ENCODE data around the gene FEZF1. TPM values are rescaled to one million over a fixed set of nuclear protein-coding genes. Genes with fewer than 3 reads are reported as not detected.

FEZF1 gene
- total RNA-seq, 5 donors from 2014 or later (not counting 1 experiment from before 2014, with no cell fraction given): not detected

DNA sequence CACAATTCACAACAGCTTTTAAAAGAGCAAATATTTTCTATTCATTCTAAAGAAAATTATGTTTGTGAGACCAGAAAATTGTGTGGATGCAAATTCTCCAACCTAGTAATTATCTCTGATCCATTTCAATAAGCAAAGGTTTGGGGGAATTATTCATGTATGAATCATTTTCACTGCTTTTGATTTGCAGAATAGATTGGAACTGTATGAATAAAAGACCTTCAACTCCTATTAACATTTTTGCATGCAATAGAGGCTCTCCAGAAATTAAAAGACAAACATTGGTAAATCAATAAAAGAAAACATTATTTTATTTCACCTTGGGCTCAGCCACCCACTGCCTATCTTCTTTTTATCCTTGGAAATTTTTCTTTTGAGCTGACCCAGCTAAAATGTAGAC lies 43.5 kb downstream of the FEZF1 start:
- ATAC-seq (replicated peaks in 1 of 4) (no peak), DNase-seq (no peak)
- Histone ChIP-seq H3K36me3 (ENCODE audit: control insufficient read depth in 2 of 2, extremely low read depth in 1 of 2, insufficient read depth in 1 of 2, low read length in 1 of 2) (no peaks in the 10 kb centered on the region), H3K27ac (ENCODE audit: low read length) (no peak overlapping the region), H3K9me3 (no peaks in the 10 kb centered on the region), H3K4me1 (ENCODE audit: control insufficient read depth in 1 of 2, extremely low read depth in 1 of 2, insufficient read depth in 2 of 2, low read length in 2 of 2) (no peaks in the 10 kb centered on the region), H3K27me3 (replicated peaks in 1 of 2; ENCODE audit: control insufficient read depth in 2 of 2, extremely low read depth in 1 of 2, insufficient read depth in 2 of 2, low read length in 1 of 2) (no peaks in the 10 kb centered on the region), H3K4me3 (ENCODE audit: control insufficient read depth in 1 of 2, extremely low read depth in 1 of 2, low read length in 1 of 2) (no peak overlapping the region)
- peaks cover 3 to 7% of the 10 kb centered on the region in 2 donors for H3K27me3 Mint-ChIP-seq
- no peaks in the 10 kb centered on the region for H3K36me3 Mint-ChIP-seq
- ChIA-PET POLR2A (no interaction called here), CTCF (no interaction called here)
- no peak overlapping the region for H3K27ac Mint-ChIP-seq
- no peak overlapping the region for H3K4me3 Mint-ChIP-seq
- peaks cover under 1 to 12% (median 2%) of the 10 kb centered on the region in 3 donors for H3K9me3 Mint-ChIP-seq
- H3K4me1 Mint-ChIP-seq: no peaks in the 10 kb centered on the region

DNA sequence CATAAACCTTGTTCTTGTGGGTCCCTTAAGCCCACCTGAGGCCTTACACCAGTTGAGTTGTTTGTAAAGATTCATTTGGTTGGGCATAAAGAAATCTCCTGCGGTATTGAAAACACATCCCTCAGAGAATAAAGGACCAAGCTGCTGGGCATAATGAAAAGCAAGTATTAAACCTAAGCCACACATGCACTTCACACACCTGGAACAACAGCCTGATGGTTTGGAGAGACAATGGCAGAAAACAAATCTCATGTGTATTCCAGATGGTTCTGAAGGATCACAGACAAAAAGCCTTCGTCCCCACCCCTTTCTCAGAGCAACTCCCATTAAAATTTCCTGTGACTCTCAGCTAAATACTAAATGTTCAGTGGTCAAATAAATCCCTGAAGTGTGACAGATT lies 44.2 kb downstream of the FEZF1 start:
- ChIA-PET CTCF (no interaction called here), POLR2A (no interaction called here)
- DNase-seq (no peak), ATAC-seq (replicated peaks in 1 of 4) (no peak)
- no peak overlapping the region for H3K4me3 Mint-ChIP-seq
- peaks cover 2 to 7% (median 3%) of the 10 kb centered on the region in 3 donors for H3K9me3 Mint-ChIP-seq
- no peaks in the 10 kb centered on the region for H3K36me3 ChIP-seq (ENCODE audit: control insufficient read depth in 2 of 2, extremely low read depth in 1 of 2, insufficient read depth in 1 of 2, low read length in 1 of 2)
- H3K27me3 Mint-ChIP-seq: peaks cover 3 to 7% of the 10 kb centered on the region in 2 donors
- no peaks in the 10 kb centered on the region for H3K9me3 ChIP-seq
- no peak overlapping the region for H3K4me3 ChIP-seq (ENCODE audit: control insufficient read depth in 1 of 2, extremely low read depth in 1 of 2, low read length in 1 of 2)
- no peak overlapping the region for H3K27ac Mint-ChIP-seq
- H3K27me3 ChIP-seq (replicated peaks in 1 of 2; ENCODE audit: control insufficient read depth in 2 of 2, extremely low read depth in 1 of 2, insufficient read depth in 2 of 2, low read length in 1 of 2): no peaks in the 10 kb centered on the region
- no peaks in the 10 kb centered on the region for H3K36me3 Mint-ChIP-seq
- no peak overlapping the region for H3K27ac ChIP-seq (ENCODE audit: low read length)
- WGBS (ENCODE audit: insufficient coverage): no CpG with 5 or more reads among the region's 2 CpGs
- H3K4me1 Mint-ChIP-seq: no peaks in the 10 kb centered on the region
- no peaks in the 10 kb centered on the region for H3K4me1 ChIP-seq (ENCODE audit: control insufficient read depth in 1 of 2, extremely low read depth in 1 of 2, insufficient read depth in 2 of 2, low read length in 2 of 2)

DNA sequence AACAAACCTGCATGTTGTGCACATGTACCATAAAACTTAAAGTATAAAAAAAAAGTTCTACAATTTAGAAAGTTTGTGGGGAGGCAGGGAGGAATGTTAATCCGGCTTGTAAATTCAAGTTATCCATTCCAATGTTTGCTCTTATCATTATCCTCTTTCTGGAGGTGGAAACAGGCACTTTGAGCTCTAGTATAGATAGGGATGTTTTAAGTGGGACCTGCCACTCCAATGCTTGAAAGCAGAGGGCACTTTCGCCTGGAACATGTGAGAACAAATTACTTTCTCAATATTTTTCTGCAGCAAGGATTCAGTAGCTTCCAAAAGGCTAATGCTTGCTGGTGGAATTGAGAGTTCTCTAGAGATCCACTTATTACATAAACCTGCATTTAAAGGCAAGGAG lies 45.6 kb downstream of the FEZF1 start:
- Mint-ChIP-seq H3K27ac (no peak overlapping the region), H3K36me3 (no peaks in the 10 kb centered on the region)
- no CpG with 5 or more reads among the region's 2 CpGs for WGBS (ENCODE audit: insufficient coverage)

DNA sequence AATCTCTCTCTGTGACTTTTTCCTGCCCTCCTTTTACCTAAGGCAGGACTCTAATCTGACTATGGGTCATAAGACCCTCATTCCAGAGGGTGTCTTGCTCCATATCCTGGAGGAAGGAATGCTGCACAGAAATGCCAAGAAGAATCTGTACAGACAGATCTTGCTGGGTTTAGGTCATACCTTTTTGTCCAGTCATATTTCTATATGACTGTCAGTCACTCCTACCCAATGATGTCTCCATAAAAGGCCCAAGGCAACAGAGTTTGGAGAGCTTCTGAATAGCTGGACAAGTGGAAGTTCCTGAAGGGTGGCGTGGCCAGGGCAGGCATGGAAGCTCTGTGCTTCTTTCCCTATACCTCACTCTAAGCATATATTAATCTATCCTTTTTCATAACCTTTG lies 47.5 kb downstream of the FEZF1 start:
- no peak overlapping the region for H3K27ac ChIP-seq (ENCODE audit: low read length)
- Mint-ChIP-seq H3K27me3 (peaks cover 1 to 7% of the 10 kb centered on the region in 2 donors), H3K4me1 (no peaks in the 10 kb centered on the region), H3K9me3 (peaks cover 0 to 3% (median 2%) of the 10 kb centered on the region in 3 donors), H3K36me3 (no peaks in the 10 kb centered on the region), H3K27ac (no peak overlapping the region), H3K4me3 (no peak overlapping the region)
- no peaks in the 10 kb centered on the region for H3K36me3 ChIP-seq (ENCODE audit: control insufficient read depth in 2 of 2, extremely low read depth in 1 of 2, insufficient read depth in 1 of 2, low read length in 1 of 2)
- ATAC-seq (replicated peaks in 1 of 4) (no peak), DNase-seq (no peak)
- no peak overlapping the region for H3K4me3 ChIP-seq (ENCODE audit: control insufficient read depth in 1 of 2, extremely low read depth in 1 of 2, low read length in 1 of 2)
- ChIA-PET CTCF (no interaction called here), POLR2A (no interaction called here)
- WGBS (ENCODE audit: insufficient coverage): no CpG with 5 or more reads among the region's 1 CpG
- H3K27me3 ChIP-seq (replicated peaks in 1 of 2; ENCODE audit: control insufficient read depth in 2 of 2, extremely low read depth in 1 of 2, insufficient read depth in 2 of 2, low read length in 1 of 2): no peaks in the 10 kb centered on the region
- H3K9me3 ChIP-seq: no peaks in the 10 kb centered on the region
- no peaks in the 10 kb centered on the region for H3K4me1 ChIP-seq (ENCODE audit: control insufficient read depth in 1 of 2, extremely low read depth in 1 of 2, insufficient read depth in 2 of 2, low read length in 2 of 2)

More for the DNA sequence above, 45.6 kb downstream of the FEZF1 start:
- ChIA-PET CTCF (no interaction called here), POLR2A (no interaction called here)
- Mint-ChIP-seq H3K27me3 (peaks cover 3 to 7% of the 10 kb centered on the region in 2 donors), H3K4me3 (no peak overlapping the region), H3K4me1 (no peaks in the 10 kb centered on the region), H3K9me3 (peaks cover 0 to 3% (median 2%) of the 10 kb centered on the region in 3 donors)
- ATAC-seq (replicated peaks in 1 of 4) (no peak), DNase-seq (no peak)
- no peak overlapping the region for H3K4me3 ChIP-seq (ENCODE audit: control insufficient read depth in 1 of 2, extremely low read depth in 1 of 2, low read length in 1 of 2)
- H3K4me1 ChIP-seq (ENCODE audit: control insufficient read depth in 1 of 2, extremely low read depth in 1 of 2, insufficient read depth in 2 of 2, low read length in 2 of 2): no peaks in the 10 kb centered on the region
- no peaks in the 10 kb centered on the region for H3K27me3 ChIP-seq (replicated peaks in 1 of 2; ENCODE audit: control insufficient read depth in 2 of 2, extremely low read depth in 1 of 2, insufficient read depth in 2 of 2, low read length in 1 of 2)
- no peaks in the 10 kb centered on the region for H3K36me3 ChIP-seq (ENCODE audit: control insufficient read depth in 2 of 2, extremely low read depth in 1 of 2, insufficient read depth in 1 of 2, low read length in 1 of 2)
- H3K9me3 ChIP-seq: no peaks in the 10 kb centered on the region
- H3K27ac ChIP-seq (ENCODE audit: low read length): no peak overlapping the region

DNA sequence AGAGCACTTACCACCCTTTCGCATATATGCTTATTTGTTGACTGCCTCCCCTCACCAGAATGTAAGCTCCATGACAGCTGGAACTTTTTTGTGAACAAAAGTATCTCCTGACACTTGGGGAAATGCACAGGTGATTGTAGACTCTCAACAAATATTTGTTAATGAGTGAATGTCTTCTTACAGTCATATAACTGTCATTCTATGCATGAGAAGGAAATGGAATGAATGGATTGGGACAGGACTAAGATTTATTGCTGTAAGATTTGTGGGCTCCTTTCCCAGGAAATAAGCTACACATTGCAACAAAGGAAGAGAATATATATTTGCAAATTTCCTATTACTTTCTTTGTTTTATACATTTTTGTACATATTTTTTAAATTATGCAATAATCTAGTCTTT lies 48.5 kb downstream of the FEZF1 start:
- H3K27ac ChIP-seq (ENCODE audit: low read length): no peak overlapping the region
- H3K4me3 Mint-ChIP-seq: no peak overlapping the region
- DNase-seq (no peak), ATAC-seq (replicated peaks in 1 of 4) (no peak)
- WGBS (ENCODE audit: insufficient coverage): no CpG with 5 or more reads among the region's 1 CpG
- H3K27me3 ChIP-seq (replicated peaks in 1 of 2; ENCODE audit: control insufficient read depth in 2 of 2, extremely low read depth in 1 of 2, insufficient read depth in 2 of 2, low read length in 1 of 2): no peaks in the 10 kb centered on the region
- H3K27me3 Mint-ChIP-seq: peaks cover 1 to 3% of the 10 kb centered on the region in 2 donors
- no peaks in the 10 kb centered on the region for H3K36me3 ChIP-seq (ENCODE audit: control insufficient read depth in 2 of 2, extremely low read depth in 1 of 2, insufficient read depth in 1 of 2, low read length in 1 of 2)
- ChIA-PET CTCF (no interaction called here), POLR2A (no interaction called here)
- H3K27ac Mint-ChIP-seq: no peak overlapping the region
- H3K4me1 ChIP-seq (ENCODE audit: control insufficient read depth in 1 of 2, extremely low read depth in 1 of 2, insufficient read depth in 2 of 2, low read length in 2 of 2): no peaks in the 10 kb centered on the region
- H3K4me3 ChIP-seq (ENCODE audit: control insufficient read depth in 1 of 2, extremely low read depth in 1 of 2, low read length in 1 of 2): no peak overlapping the region
- no peaks in the 10 kb centered on the region for H3K36me3 Mint-ChIP-seq
- peaks cover 0 to 3% (median 2%) of the 10 kb centered on the region in 3 donors for H3K9me3 Mint-ChIP-seq
- no peaks in the 10 kb centered on the region for H3K9me3 ChIP-seq
- H3K4me1 Mint-ChIP-seq: no peaks in the 10 kb centered on the region

GRCh38 chr7:122255454-122255853 lies 49.1 kb downstream of the FEZF1 start:
- Mint-ChIP-seq H3K27ac (no peak overlapping the region), H3K36me3 (no peaks in the 10 kb centered on the region), H3K4me1 (no peaks in the 10 kb centered on the region), H3K27me3 (peaks cover 1 to 6% of the 10 kb centered on the region in 2 donors), H3K4me3 (no peak overlapping the region), H3K9me3 (peaks cover 0 to 3% (median 2%) of the 10 kb centered on the region in 3 donors)
- H3K36me3 ChIP-seq (ENCODE audit: control insufficient read depth in 2 of 2, extremely low read depth in 1 of 2, insufficient read depth in 1 of 2, low read length in 1 of 2): no peaks in the 10 kb centered on the region
- ChIA-PET CTCF (no interaction called here), POLR2A (no interaction called here)
- no peak overlapping the region for H3K4me3 ChIP-seq (ENCODE audit: control insufficient read depth in 1 of 2, extremely low read depth in 1 of 2, low read length in 1 of 2)
- H3K27me3 ChIP-seq (replicated peaks in 1 of 2; ENCODE audit: control insufficient read depth in 2 of 2, extremely low read depth in 1 of 2, insufficient read depth in 2 of 2, low read length in 1 of 2): no peaks in the 10 kb centered on the region
- no peaks in the 10 kb centered on the region for H3K4me1 ChIP-seq (ENCODE audit: control insufficient read depth in 1 of 2, extremely low read depth in 1 of 2, insufficient read depth in 2 of 2, low read length in 2 of 2)
- DNase-seq: no peak
- no peak overlapping the region for H3K27ac ChIP-seq (ENCODE audit: low read length)
- no CpG with 5 or more reads among the region's 1 CpG for WGBS (ENCODE audit: insufficient coverage)
- no peak for ATAC-seq (replicated peaks in 1 of 4)
- no peaks in the 10 kb centered on the region for H3K9me3 ChIP-seq

Measured in T-cell (primary cell).